ELF-1 (cell line): Measurements from ENCODE around the gene ASTL.
"Not testable (repeated sequence)": the region's sequence is repeated elsewhere in the genome, so short reads cannot be mapped to it uniquely, and the experiment has no call there.

Experiments
- DNase-seq: peaks from one replicate; pipeline ENCODE4 v3.0.0-alpha.2; 2016; ENCODE audit warnings: low read depth, low spot score

ASTL gene

GRCh38 chr2:96146153-96146880 is 8.0 kb upstream of the ASTL start:
- peak; percentile 27 for DNase-seq

- no peak for DNase-seq
These were observed 7.5 kb upstream of the ASTL start for GRCh38 chr2:96145848-96146152.

GRCh38 chr2:96145036-96145847 is 6.9 kb upstream of the ASTL start, which contains the start of gene DUSP2:
DUSP2 (minus strand) TSS chr2:96145440; CDS start chr2:96145354, 86 bp downstream.
- peak; percentile 71 for DNase-seq

GRCh38 chr2:96144481-96145035 is 6.3 kb upstream of the ASTL start:
- DNase-seq, result peak; percentile 63

- peak; percentile 74 for DNase-seq
These were observed 5.7 kb upstream of the ASTL start for GRCh38 chr2:96143848-96144480.

GRCh38 chr2:96143231-96143847 is 5.0 kb upstream of the ASTL start:
- DNase-seq, result no peak

GRCh38 chr2:96142217-96143113 is 4.2 kb upstream of the ASTL start:
- no peak for DNase-seq

- not testable (repeated sequence) for DNase-seq
These were observed 3.3 kb upstream of the ASTL start for GRCh38 chr2:96141624-96141967.

- DNase-seq, result no peak
These were observed 2.8 kb upstream of the ASTL start for GRCh38 chr2:96140941-96141623.

GRCh38 chr2:96139181-96139758 is 968 bp upstream of the ASTL start:
- no peak for DNase-seq

- no peak for DNase-seq
These were observed 752 bp downstream of the ASTL start for GRCh38 chr2:96137321-96138178.

GRCh38 chr2:96136129-96136720 is 2.1 kb downstream of the ASTL start:
- no peak for DNase-seq

GRCh38 chr2:96135621-96136020 is 2.7 kb downstream of the ASTL start:
- DNase-seq, result no peak

GRCh38 chr2:96135171-96135570 is 3.1 kb downstream of the ASTL start:
- DNase-seq, result no peak

- DNase-seq, result no peak
These were observed 3.9 kb downstream of the ASTL start for GRCh38 chr2:96134421-96134820.

GRCh38 chr2:96131813-96132745 is 6.2 kb downstream of the ASTL start:
- no peak for DNase-seq

- DNase-seq, result no peak
These were observed 7.0 kb downstream of the ASTL start for GRCh38 chr2:96131152-96131812.
